ENCODE measurements around the gene PKDCC. TPM values are rescaled to one million over a fixed set of nuclear protein-coding genes. Genes with fewer than 3 reads are reported as not detected.

PKDCC gene
- total and polyA plus RNA-seq, 2 experiments from 2014 or later: 1.2 to 9.9 TPM

DNA sequence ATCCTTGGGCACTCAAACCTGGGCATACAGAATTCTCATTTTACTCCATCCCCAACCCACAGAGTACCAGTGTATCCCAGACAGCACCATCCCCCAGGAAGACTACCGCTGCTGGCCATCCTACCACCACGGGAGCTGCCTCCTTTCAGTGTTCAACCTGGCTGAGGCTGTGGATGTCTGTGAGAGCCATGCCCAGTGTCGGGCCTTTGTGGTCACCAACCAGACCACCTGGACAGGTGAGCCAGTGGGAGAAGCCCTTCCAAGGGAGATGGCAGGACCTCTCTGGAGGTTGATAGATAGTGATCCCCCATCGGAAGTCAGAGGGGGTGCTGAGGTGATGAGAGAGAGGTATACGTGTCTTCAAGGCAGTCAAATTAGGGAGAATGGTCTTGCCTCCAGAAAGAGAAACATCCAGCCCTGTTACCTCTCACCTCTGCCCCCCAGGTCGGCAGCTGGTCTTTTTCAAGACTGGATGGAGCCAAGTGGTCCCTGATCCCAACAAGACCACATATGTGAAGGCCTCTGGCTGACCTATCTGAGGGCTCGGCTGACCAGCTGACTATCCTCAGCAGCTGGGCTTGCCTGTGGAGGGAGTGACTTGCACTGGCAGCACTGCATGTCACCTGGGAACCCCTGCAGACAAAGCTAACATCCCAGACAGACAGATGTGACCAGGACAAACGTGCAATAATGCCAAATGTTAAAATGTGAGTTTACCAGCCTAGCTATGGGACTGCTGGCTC, 9.5 kb downstream of the PKDCC start:
- no peaks in the 10 kb centered on the region for H3F3A ChIP-seq (ENCODE audit: insufficient read depth)
- H3K9me2 ChIP-seq (ENCODE audit: insufficient read depth): no peaks in the 10 kb centered on the region
- H3K4me1 ChIP-seq (ENCODE audit: insufficient read depth): no peaks in the 10 kb centered on the region
- no peak for DNase-seq
- no peaks in the 10 kb centered on the region for H3K9me3 ChIP-seq (ENCODE audit: low read depth)
- 76 to 81% methylated on average over 8 of the region's 8 CpGs for WGBS, 2 experiments (ENCODE audit: low coverage in 1 of 2, low lambda C conversion rate in 2 of 2, missing lambda C conversion rate in 2 of 2)
- no peak overlapping the region for H3K9ac ChIP-seq
- no peaks in the 10 kb centered on the region for H3K36me3 ChIP-seq (ENCODE audit: low read depth)
- H4K20me1 ChIP-seq (ENCODE audit: insufficient read depth): no peaks in the 10 kb centered on the region
- no peak overlapping the region for H3K27ac ChIP-seq
- no peaks in the 10 kb centered on the region for H3K79me2 ChIP-seq (ENCODE audit: insufficient read depth)
- no peak for TF ChIP-seq EZH2phosphoT487 (IDR thresholded peaks at IDR 0.05; ENCODE audit: insufficient read depth, low read depth)
- no peak for TF ChIP-seq EZH2 (IDR thresholded peaks at IDR 0.05; ENCODE audit: insufficient read depth, poor library complexity, severe bottlenecking)
- H3K4me2 ChIP-seq (ENCODE audit: unreplicated experiment): no peak overlapping the region
- no peaks in the 10 kb centered on the region for H3K27me3 ChIP-seq (replicated peaks; ENCODE audit: insufficient read depth)
- H3K4me3 ChIP-seq: no peak overlapping the region
- in situ Hi-C loops (cut with MboI): no loop called here
- H2AFZ ChIP-seq: no peak overlapping the region

- no peaks in the 10 kb centered on the region for H3K4me1 ChIP-seq (ENCODE audit: insufficient read depth)
- TF ChIP-seq EZH2 (IDR thresholded peaks at IDR 0.05; ENCODE audit: insufficient read depth, poor library complexity, severe bottlenecking) (no peak), EZH2phosphoT487 (IDR thresholded peaks at IDR 0.05; ENCODE audit: insufficient read depth, low read depth) (no peak)
- in situ Hi-C loops (cut with MboI): no loop called here
- DNase-seq: no peak
- no peaks in the 10 kb centered on the region for H3K27me3 ChIP-seq (replicated peaks; ENCODE audit: insufficient read depth)
- no peak overlapping the region for H3K4me2 ChIP-seq (ENCODE audit: unreplicated experiment)
- peaks cover 1% of the 10 kb centered on the region; the same call in 1 of the 2 replicates for H3F3A ChIP-seq (ENCODE audit: insufficient read depth)
- no peak overlapping the region for H3K9ac ChIP-seq
- WGBS, 2 experiments (ENCODE audit: low coverage in 1 of 2, low lambda C conversion rate in 2 of 2, missing lambda C conversion rate in 2 of 2): 84 to 93% methylated on average over 9 to 10 of the region's 10 CpGs
- H3K9me2 ChIP-seq (ENCODE audit: insufficient read depth): no peaks in the 10 kb centered on the region
- H3K4me3 ChIP-seq: no peak overlapping the region
- no peak overlapping the region for H3K27ac ChIP-seq
- H2AFZ ChIP-seq: no peak overlapping the region
- no peaks in the 10 kb centered on the region for H3K9me3 ChIP-seq (ENCODE audit: low read depth)
- no peaks in the 10 kb centered on the region for H3K79me2 ChIP-seq (ENCODE audit: insufficient read depth)
- no peaks in the 10 kb centered on the region for H4K20me1 ChIP-seq (ENCODE audit: insufficient read depth)
- H3K36me3 ChIP-seq (ENCODE audit: low read depth): no peaks in the 10 kb centered on the region
Measured at GRCh38 chr2:42057902-42058450, 10.2 kb downstream of the PKDCC start.

DNA sequence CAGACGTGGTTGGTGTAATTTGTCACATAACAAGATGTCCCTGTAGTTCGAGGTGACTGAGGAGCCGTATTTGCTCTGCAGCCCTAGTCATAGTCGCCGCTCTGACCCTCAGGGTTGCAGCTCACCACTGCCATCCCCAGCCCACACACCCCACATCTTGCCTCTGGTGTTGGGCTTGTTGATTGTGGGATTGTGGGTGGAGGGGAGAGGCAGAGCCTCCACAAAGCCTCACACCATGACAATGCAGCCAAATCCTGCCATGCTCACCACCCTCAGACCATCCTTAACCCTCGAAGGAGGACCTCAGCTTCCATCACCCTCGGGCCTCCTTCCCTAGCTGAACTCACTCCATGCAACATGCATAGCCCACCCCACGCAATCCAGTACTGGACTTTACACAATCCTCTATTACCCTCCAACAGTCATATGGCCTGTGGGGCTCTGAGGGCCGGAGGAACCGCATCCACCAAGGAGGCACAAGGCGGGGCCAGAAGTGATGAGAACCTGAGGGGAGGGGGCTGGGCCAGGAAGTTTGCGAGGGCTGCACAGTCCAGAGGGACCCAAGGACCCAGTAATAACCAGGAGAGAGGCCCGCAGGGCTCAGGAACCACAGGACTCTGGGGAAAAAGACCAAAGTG, 11.6 kb downstream of the PKDCC start:
- Histone ChIP-seq H2AFZ (no peak overlapping the region), H3K9me2 (ENCODE audit: insufficient read depth) (no peaks in the 10 kb centered on the region), H3K4me1 (ENCODE audit: insufficient read depth) (no peaks in the 10 kb centered on the region), H3K79me2 (ENCODE audit: insufficient read depth) (no peaks in the 10 kb centered on the region), H3K27ac (no peak overlapping the region), H3K4me2 (ENCODE audit: unreplicated experiment) (no peak overlapping the region), H3K9ac (no peak overlapping the region), H4K20me1 (ENCODE audit: insufficient read depth) (no peaks in the 10 kb centered on the region), H3K9me3 (ENCODE audit: low read depth) (no peaks in the 10 kb centered on the region), H3K36me3 (ENCODE audit: low read depth) (no peaks in the 10 kb centered on the region), H3K27me3 (replicated peaks; ENCODE audit: insufficient read depth) (no peaks in the 10 kb centered on the region), H3F3A (ENCODE audit: insufficient read depth) (peaks cover 10% of the 10 kb centered on the region; the same call in 1 of the 2 replicates), H3K4me3 (no peak overlapping the region)
- 84 to 87% methylated on average over 12 to 13 of the region's 13 CpGs for WGBS, 2 experiments (ENCODE audit: low coverage in 1 of 2, low lambda C conversion rate in 2 of 2, missing lambda C conversion rate in 2 of 2)
- DNase-seq: no peak
- TF ChIP-seq EZH2 (IDR thresholded peaks at IDR 0.05; ENCODE audit: insufficient read depth, poor library complexity, severe bottlenecking) (no peak), EZH2phosphoT487 (IDR thresholded peaks at IDR 0.05; ENCODE audit: insufficient read depth, low read depth) (no peak)
- in situ Hi-C loops (cut with MboI): no loop called here

- 81 to 83% methylated on average over 8 of the region's 8 CpGs for WGBS, 2 experiments (ENCODE audit: low coverage in 1 of 2, low lambda C conversion rate in 2 of 2, missing lambda C conversion rate in 2 of 2)
- Histone ChIP-seq H3K79me2 (ENCODE audit: insufficient read depth) (no peaks in the 10 kb centered on the region), H3K9ac (no peak overlapping the region), H2AFZ (no peak overlapping the region), H3F3A (ENCODE audit: insufficient read depth) (peaks cover 10% of the 10 kb centered on the region; the same call in 1 of the 2 replicates), H3K9me2 (ENCODE audit: insufficient read depth) (no peaks in the 10 kb centered on the region), H3K4me2 (ENCODE audit: unreplicated experiment) (no peak overlapping the region), H4K20me1 (ENCODE audit: insufficient read depth) (no peaks in the 10 kb centered on the region), H3K27ac (no peak overlapping the region), H3K4me1 (ENCODE audit: insufficient read depth) (no peaks in the 10 kb centered on the region), H3K4me3 (no peak overlapping the region), H3K36me3 (ENCODE audit: low read depth) (no peaks in the 10 kb centered on the region), H3K9me3 (ENCODE audit: low read depth) (no peaks in the 10 kb centered on the region), H3K27me3 (replicated peaks; ENCODE audit: insufficient read depth) (no peaks in the 10 kb centered on the region)
- DNase-seq: no peak
- in situ Hi-C loops (cut with MboI): no loop called here
- TF ChIP-seq EZH2 (IDR thresholded peaks at IDR 0.05; ENCODE audit: insufficient read depth, poor library complexity, severe bottlenecking): no peak
- TF ChIP-seq EZH2phosphoT487 (IDR thresholded peaks at IDR 0.05; ENCODE audit: insufficient read depth, low read depth): no peak
Measured at GRCh38 chr2:42060028-42060427, 12.2 kb downstream of the PKDCC start.
